C4-2B (cell line): ENCODE results near the gene TTN.

Experiments used
- CTCF ChIP-seq: fragments of 450-650 bp; conservative IDR thresholded peaks from 2 replicates; pipeline ENCODE4 v1.5.1; 2017; ENCODE audit warnings: mild to moderate bottlenecking
- ZFX ChIP-seq: fragments of 450-650 bp; IDR thresholded peaks from 2 replicates; pipeline ENCODE4 v1.6.1; 2017

DNA sequence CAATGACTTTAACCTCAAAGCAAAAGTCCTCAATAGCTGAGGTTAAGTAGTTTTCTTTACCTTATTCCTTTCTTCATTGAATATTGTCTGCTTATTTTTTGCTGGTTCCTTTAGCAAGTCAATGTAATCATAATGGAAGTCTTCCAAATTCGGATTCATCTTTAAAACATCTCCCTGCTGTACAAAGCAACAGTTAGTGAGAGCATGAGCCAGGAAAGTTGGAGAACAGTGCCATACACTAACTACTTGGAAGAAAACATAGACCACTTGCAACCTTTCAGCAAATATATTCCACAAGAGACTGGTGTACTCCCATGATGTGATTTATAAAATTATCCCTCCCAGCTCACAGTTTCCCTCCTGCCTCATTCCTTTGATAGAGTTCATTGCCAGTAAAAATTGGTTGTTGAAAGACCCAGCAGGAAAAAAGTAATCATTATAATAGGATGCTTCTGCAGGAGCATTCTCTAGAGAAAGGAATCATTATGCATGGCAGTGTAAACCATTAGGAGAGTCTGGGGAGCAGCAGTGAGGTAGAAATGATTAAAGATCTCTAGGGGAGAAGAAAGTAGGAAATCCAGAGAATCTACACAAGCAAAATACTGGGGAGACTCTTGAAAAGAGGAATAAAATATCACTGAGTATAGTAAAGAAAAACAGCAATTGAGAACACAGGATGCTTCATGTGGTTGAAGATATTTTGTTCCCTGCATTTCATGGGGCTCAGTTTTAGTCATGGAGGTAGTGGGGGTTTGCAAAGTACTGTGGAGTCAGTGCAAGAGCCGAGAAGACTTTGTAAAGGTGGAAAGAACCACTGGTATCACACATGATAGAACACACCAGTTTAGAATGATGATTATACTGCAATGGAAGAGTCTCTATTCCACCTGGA lies 38.6 kb upstream of the TTN start:
- TF ChIP-seq CTCF (no peak), ZFX (no peak)
